SK-N-MC (cell line): ENCODE measurements around the gene STX8.

Source experiments
- EZH2 ChIP-seq: fragments of 200-600 bp; sonication (generic); IDR thresholded peaks from one replicate; pipeline ENCODE4 v1.6.1; 2017; ENCODE audit warnings: antibody characterized with exemption
- POLR2AphosphoS5 ChIP-seq: IDR thresholded peaks from 2 replicates; pipeline ENCODE4 v1.6.1; 2012; ENCODE audit warnings: mild to moderate bottlenecking, low read depth, low read length, borderline replicate concordance

DNA sequence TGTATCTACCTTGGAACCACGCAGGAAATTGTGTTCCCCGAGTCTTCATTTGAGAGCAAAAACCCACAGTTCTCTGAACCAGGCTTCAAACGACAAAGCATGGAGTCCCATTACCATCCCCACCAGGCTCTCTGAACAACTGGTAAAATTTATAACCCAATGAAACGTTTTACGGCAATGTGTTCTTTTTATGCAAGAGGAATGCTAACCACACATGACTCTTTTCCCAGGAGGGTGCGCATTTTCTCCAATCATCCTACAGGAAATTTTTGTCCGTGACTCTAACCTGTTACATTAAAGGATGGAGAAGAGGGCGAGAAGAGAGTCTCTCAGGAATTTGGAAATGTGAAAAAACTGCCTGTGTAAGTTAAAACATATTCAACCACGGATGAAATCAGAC lies 17.8 kb downstream of the STX8 start:
- no peak for TF ChIP-seq EZH2
- no peak for TF ChIP-seq POLR2AphosphoS5
